Prostate gland (tissue), 2 donors: ENCODE data around the gene PPA1. TPM values are rescaled to one million over a fixed set of nuclear protein-coding genes. Genes with fewer than 3 reads are reported as not detected.
"Not testable (repeated sequence)": the region's sequence is repeated elsewhere in the genome, so short reads cannot be mapped to it uniquely, and the experiment has no call there.

Source experiments
- DNase-seq: peaks from one replicate; pipeline ENCODE4 v3.0.0-alpha.2; 2019; ENCODE audit warnings: low spot score
- H3K27ac ChIP-seq, 2 donors: fragments of 200-600 bp; sonication (generic); 2 replicates each; pipeline ENCODE4 v1.5.1; 2017 to 2019
- H3K27me3 ChIP-seq: fragments of 200-600 bp; sonication (generic); replicated peaks from 2 replicates; pipeline ENCODE4 v1.5.1; 2019; ENCODE audit not compliant: insufficient read depth
- H3K36me3 ChIP-seq, 2 donors: fragments of 200-600 bp; sonication (generic); 1 replicate in 1 of 2; 2 replicates in 1 of 2; pipeline versions ENCODE4 v1.5.1 to v1.8.1; 2017 to 2019
- H3K4me1 ChIP-seq: fragments of 200-600 bp; sonication (generic); replicated peaks from 2 replicates; pipeline ENCODE4 v1.5.1; 2019
- H3K4me3 ChIP-seq, 2 donors: fragments of 200-600 bp; sonication (generic); 2 replicates each; pipeline ENCODE4 v1.5.1; 2017 to 2019
- H3K9me3 ChIP-seq: fragments of 200-600 bp; sonication (generic); 2 replicates; pipeline ENCODE4 v1.5.1; 2017
- POLR2A ChIP-seq: fragments of 450-650 bp; IDR thresholded peaks from one replicate; pipeline ENCODE4 v1.6.1; 2016; ENCODE audit warnings: antibody characterized with exemption, mild to moderate bottlenecking
- POLR2AphosphoS5 ChIP-seq: sonication (generic); formaldehyde crosslinking; IDR thresholded peaks from one replicate; pipeline ENCODE4 v1.6.1; 2017; ENCODE audit warnings: antibody characterized with exemption
- WGBS: methylation state at CpG from one replicate; pipeline ENCODE4 v1.1.5; 2018; 5-methylcytosine and 5-hydroxymethylcytosine counted together
- intact Hi-C: fragments of 100-400 bp; cut with DNase I; formaldehyde crosslinking; loops from one replicate; pipeline ENCODE4 v1.14.2; 2022
- small RNA-seq, 2 donors: library from RNA; depleted of rRNA; stranded (forward); fragments of <200 nt; gene quantifications; one replicate each; pipeline ENCODE3, GENCODE V24; 2016
- total RNA-seq, 2 donors: library from RNA; depleted of rRNA; stranded (reverse); fragments of >200 nt; gene quantifications; one replicate each; pipeline ENCODE4 v1.1.0, GENCODE V29; 2016
- TF ChIP-seq, protein P1 (sequence below), 4 experiments: fragments of 200-600 bp in 2 of 4; fragments of 450-650 bp in 2 of 4; sonication (generic) in 2 of 4; IDR thresholded peaks; 1 replicate in 3 of 4; 2 replicates in 1 of 4; pipeline ENCODE4 v1.5.1; 2016 to 2019; ENCODE audit warnings: antibody characterized with exemption in 4 of 4, mild to moderate bottlenecking in 2 of 4, moderate library complexity in 2 of 4

PPA1 gene
- total RNA-seq, 2 donors from 2014 or later = 79.4 to 109 TPM

DNA sequence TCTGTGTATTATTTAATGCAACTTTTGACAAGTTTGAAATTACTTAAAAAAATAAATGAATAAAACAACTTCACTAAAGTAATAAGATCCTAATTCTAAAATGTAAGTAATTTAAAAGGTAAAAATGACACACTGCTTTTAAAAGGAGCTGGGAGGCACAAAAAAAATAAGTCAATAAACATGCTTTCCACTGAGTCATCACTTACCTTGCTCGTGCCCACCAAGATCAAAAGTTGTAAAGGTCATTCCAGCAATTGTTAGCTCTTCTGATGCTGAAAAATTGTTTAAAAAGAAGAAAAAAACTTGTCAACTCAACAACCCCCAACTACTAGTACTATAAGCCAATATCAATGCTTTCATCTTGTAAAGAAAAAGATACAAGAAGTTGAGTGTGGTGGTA, 72.4 kb downstream of the PPA1 start:
- intact Hi-C loops = no loop called here
- Histone ChIP-seq H3K9me3 (no peaks in the 10 kb centered on the region), H3K36me3 (peaks cover 0 to 7% of the 10 kb centered on the region in 2 donors), H3K4me3 (no peak overlapping the region), H3K27ac (no peak overlapping the region), H3K4me1 (no peaks in the 10 kb centered on the region), H3K27me3 (no peaks in the 10 kb centered on the region)
- WGBS = 45% methylated on average over 1 of the region's 1 CpG
- no peak for DNase-seq
- TF ChIP-seq POLR2A (no peak), POLR2AphosphoS5 (no peak)
- TF ChIP-seq, protein P1, sequence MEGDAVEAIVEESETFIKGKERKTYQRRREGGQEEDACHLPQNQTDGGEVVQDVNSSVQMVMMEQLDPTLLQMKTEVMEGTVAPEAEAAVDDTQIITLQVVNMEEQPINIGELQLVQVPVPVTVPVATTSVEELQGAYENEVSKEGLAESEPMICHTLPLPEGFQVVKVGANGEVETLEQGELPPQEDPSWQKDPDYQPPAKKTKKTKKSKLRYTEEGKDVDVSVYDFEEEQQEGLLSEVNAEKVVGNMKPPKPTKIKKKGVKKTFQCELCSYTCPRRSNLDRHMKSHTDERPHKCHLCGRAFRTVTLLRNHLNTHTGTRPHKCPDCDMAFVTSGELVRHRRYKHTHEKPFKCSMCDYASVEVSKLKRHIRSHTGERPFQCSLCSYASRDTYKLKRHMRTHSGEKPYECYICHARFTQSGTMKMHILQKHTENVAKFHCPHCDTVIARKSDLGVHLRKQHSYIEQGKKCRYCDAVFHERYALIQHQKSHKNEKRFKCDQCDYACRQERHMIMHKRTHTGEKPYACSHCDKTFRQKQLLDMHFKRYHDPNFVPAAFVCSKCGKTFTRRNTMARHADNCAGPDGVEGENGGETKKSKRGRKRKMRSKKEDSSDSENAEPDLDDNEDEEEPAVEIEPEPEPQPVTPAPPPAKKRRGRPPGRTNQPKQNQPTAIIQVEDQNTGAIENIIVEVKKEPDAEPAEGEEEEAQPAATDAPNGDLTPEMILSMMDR (IDR thresholded peaks at IDR 0.05) = no peak

DNA sequence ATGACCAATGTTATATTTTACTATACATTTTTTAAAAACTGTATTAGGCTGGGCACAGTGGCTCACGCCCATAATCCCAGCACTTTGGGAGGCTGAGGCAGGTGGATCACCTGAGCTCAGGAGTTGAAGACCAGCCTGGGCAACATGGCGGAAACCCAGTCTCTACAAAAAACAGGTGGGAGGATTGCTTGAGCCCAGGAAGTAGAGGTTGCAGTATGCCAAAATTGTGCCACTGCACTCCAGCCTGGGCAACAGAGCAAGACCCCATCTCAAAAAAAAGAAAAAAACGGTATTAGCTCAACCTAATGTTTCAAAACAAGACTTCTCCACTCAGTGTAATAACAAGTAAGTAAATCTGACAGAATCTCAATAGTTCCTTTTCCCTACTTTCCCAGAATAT, 73.9 kb downstream of the PPA1 start:
- H3K4me3 ChIP-seq, intact Hi-C loops, DNase-seq, H3K27ac ChIP-seq, H3K4me1 ChIP-seq, H3K36me3 ChIP-seq, H3K27me3 ChIP-seq, H3K9me3 ChIP-seq: not testable (repeated sequence)
- 97% methylated on average over 3 of the region's 3 CpGs for WGBS

DNA sequence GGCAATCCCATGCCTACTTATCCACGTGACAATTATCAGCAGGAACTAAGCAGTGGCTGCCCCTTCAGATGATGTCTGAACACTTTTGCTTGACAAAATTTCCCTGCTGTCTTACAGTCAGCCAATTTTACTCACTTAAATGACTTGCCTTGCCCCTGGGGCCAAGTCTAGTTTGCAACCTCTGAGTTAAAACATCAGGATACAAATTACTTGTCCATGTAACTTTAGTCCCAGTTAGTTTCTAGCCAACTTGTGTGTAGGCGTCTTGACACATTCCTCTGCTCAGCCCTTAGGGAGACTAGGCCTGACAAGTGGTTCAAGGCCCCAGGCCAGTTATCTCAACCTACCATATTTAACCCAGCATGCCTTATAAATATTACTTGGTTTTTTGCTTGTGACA, 75.1 kb downstream of the PPA1 start:
- WGBS = 74% methylated on average over 2 of the region's 2 CpGs
- H3K27ac ChIP-seq = no peak overlapping the region
- no peak overlapping the region for H3K4me3 ChIP-seq
- H3K4me1 ChIP-seq = no peaks in the 10 kb centered on the region
- no peaks in the 10 kb centered on the region for H3K27me3 ChIP-seq
- TF ChIP-seq POLR2A (no peak), POLR2AphosphoS5 (no peak)
- TF ChIP-seq, protein P1 (IDR thresholded peaks at IDR 0.05) = no peak
- DNase-seq = no peak
- peaks cover 3 to 9% of the 10 kb centered on the region in 2 donors for H3K36me3 ChIP-seq
- intact Hi-C loops = no loop called here
- no peaks in the 10 kb centered on the region for H3K9me3 ChIP-seq

DNA sequence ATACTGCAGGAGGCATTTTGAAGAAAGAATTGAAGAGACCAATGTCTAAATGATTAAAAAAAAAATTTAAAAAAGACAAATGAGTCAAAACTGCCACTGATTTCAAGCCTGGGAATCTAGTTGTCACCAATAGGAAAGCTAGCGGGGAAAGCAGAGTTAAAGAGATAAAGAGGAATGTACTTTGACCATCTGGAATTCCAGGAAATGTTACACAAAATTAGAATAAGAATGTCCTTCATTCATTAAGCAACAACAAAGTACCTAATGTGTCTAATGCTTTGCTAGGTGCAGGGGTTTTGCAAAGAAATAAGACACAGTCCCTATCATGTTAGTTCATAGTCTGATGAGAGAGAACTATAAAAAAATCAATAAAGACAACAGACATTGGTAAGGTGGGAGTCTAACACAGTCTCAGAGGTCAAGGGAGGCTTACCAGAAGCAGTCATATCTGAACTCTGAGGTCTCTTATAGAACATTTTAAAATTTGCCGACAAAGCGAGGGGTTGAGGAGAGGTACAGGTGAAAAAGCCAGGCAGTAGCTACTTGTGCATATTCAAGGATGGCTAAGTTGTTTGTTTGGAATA, 77.9 kb downstream of the PPA1 start:
- peaks cover 6 to 13% of the 10 kb centered on the region in 2 donors for H3K36me3 ChIP-seq
- 64% methylated on average over 3 of the region's 3 CpGs for WGBS

More for the DNA sequence above, 77.9 kb downstream of the PPA1 start:
- no peaks in the 10 kb centered on the region for H3K9me3 ChIP-seq
- no peak overlapping the region for H3K4me3 ChIP-seq
- no peaks in the 10 kb centered on the region for H3K27me3 ChIP-seq
- TF ChIP-seq POLR2A (no peak), POLR2AphosphoS5 (no peak)
- TF ChIP-seq, protein P1 (IDR thresholded peaks at IDR 0.05) = no peak
- no peaks in the 10 kb centered on the region for H3K4me1 ChIP-seq
- intact Hi-C loops = no loop called here
- no peak overlapping the region for H3K27ac ChIP-seq
- DNase-seq = no peak

Small RNA genes within 50 kb of the gene (small RNA-seq; reads per million reads assigned to genes)
- 0 reads per million in 2 donors for gene RPS25P9

Other genes with a start within 250 kb of the PPA1 start
- gene MACROH2A2, start 180.6 kb downstream of the PPA1 start, total RNA-seq = 10 to 100 TPM; 23.1 to 59.5 TPM
- gene AIFM2, start 100.6 kb downstream of the PPA1 start, total RNA-seq = 10 to 100 TPM; 10.7 to 12.2 TPM
- gene TYSND1, start 86.7 kb downstream of the PPA1 start, total RNA-seq = 10 to 100 TPM; 18.2 to 32.4 TPM
- gene SAR1A, start 62.9 kb downstream of the PPA1 start, total RNA-seq = 10 to 100 TPM; 48.3 to 68.0 TPM
- gene NPFFR1, start 50.6 kb upstream of the PPA1 start, total RNA-seq = 1 to 10 TPM in 1 of 2 donors, under 1 TPM in 1; under 0.01 to 1.1 TPM
- gene LRRC20, start 149.2 kb upstream of the PPA1 start, total RNA-seq = 10 to 100 TPM in 1 of 2 donors, 1 to 10 TPM in 1; 9.4 to 15.2 TPM
- gene EIF4EBP2, start 170.7 kb upstream of the PPA1 start, total RNA-seq = 10 to 100 TPM; 40.1 to 63.3 TPM
- not detected for gene NODAL, start 208.3 kb upstream of the PPA1 start, total RNA-seq
- gene PALD1, start 245.3 kb upstream of the PPA1 start, total RNA-seq = 10 to 100 TPM in 1 of 2 donors, 1 to 10 TPM in 1; 6.6 to 12.4 TPM